HepG2 (cell line): Measurements from ENCODE around the gene FKBP10. TPM values are rescaled to one million over a fixed set of nuclear protein-coding genes. Genes with fewer than 3 reads are reported as not detected.

Experiments used
- CBFB ChIP-seq: sonication (generic); formaldehyde crosslinking; IDR thresholded peaks from 2 replicates; pipeline ENCODE4 v1.4.0; 2020; ENCODE audit warnings: missing genetic modification reagents
- CHCHD3 ChIP-seq: sonication (generic); formaldehyde crosslinking; IDR thresholded peaks from 2 replicates; pipeline ENCODE4 v1.8.0; 2022; ENCODE audit warnings: mild to moderate bottlenecking, missing genetic modification reagents, moderate library complexity
- CHD4 ChIP-seq: fragments of 200-600 bp; sonication (generic); IDR thresholded peaks from 2 replicates; pipeline ENCODE4 v1.7.0; 2017; ENCODE audit warnings: mild to moderate bottlenecking, low read length, borderline replicate concordance
- EZH2 ChIP-seq: conservative IDR thresholded peaks from 2 replicates; pipeline ENCODE4 v1.6.1; 2012; ENCODE audit warnings: mild to moderate bottlenecking, low read depth, low read length, moderate library complexity
- FOXC1 ChIP-seq: sonication (generic); formaldehyde crosslinking; IDR thresholded peaks from 2 replicates; pipeline ENCODE4 v1.8.0; 2022; ENCODE audit warnings: mild to moderate bottlenecking, missing genetic modification reagents, borderline replicate concordance
- KAT7 ChIP-seq: IDR thresholded peaks from 2 replicates; pipeline ENCODE4 v1.6.1; 2018; ENCODE audit warnings: borderline replicate concordance, missing compliant biosample characterization
- PCBP1 ChIP-seq: fragments of 200-400 bp; formaldehyde crosslinking; IDR thresholded peaks from 2 replicates; pipeline ENCODE4 v1.6.1; 2017; ENCODE audit warnings: mild to moderate bottlenecking, low read depth, low read length, borderline replicate concordance
- PTBP1 ChIP-seq: fragments of 200-400 bp; formaldehyde crosslinking; IDR thresholded peaks from 2 replicates; pipeline ENCODE4 v1.6.1; 2018; ENCODE audit warnings: low read length, low read depth; ENCODE audit not compliant: poor library complexity, severe bottlenecking
- REL ChIP-seq: sonication (generic); formaldehyde crosslinking; conservative IDR thresholded peaks from 2 replicates; pipeline ENCODE4 v1.8.0; 2022; ENCODE audit warnings: mild to moderate bottlenecking, missing genetic modification reagents, moderate library complexity
- RFX3 ChIP-seq: IDR thresholded peaks from 2 replicates; pipeline ENCODE4 v1.6.1; 2016; ENCODE audit warnings: missing biosample characterization, missing genetic modification reagents
- RXRA ChIP-seq: sonication (generic); formaldehyde crosslinking; IDR thresholded peaks from 2 replicates; pipeline ENCODE4 v1.5.1; 2020; ENCODE audit warnings: missing genetic modification reagents
- SNAPC2 ChIP-seq: sonication (generic); formaldehyde crosslinking; IDR thresholded peaks from 2 replicates; pipeline ENCODE4 v1.8.1; 2022; ENCODE audit warnings: mild to moderate bottlenecking, missing genetic modification reagents
- SNRNP70 ChIP-seq: fragments of 200-400 bp; formaldehyde crosslinking; IDR thresholded peaks from 2 replicates; pipeline ENCODE4 v1.6.1; 2017; ENCODE audit warnings: mild to moderate bottlenecking, low read depth, low read length, moderate library complexity
- SP2 ChIP-seq: sonication (generic); formaldehyde crosslinking; IDR thresholded peaks from 2 replicates; pipeline ENCODE4 v1.5.1; 2020; ENCODE audit warnings: mild to moderate bottlenecking, missing genetic modification reagents
- ZBTB7B ChIP-seq: sonication (generic); formaldehyde crosslinking; IDR thresholded peaks from 2 replicates; pipeline ENCODE4 v1.4.0; 2020; ENCODE audit warnings: missing genetic modification reagents
- ZFP37 ChIP-seq: sonication (generic); formaldehyde crosslinking; IDR thresholded peaks from 2 replicates; pipeline ENCODE4 v1.4.0; 2020; ENCODE audit warnings: missing genetic modification reagents, borderline replicate concordance
- ZKSCAN1 ChIP-seq: fragments of 150-350 bp; IDR thresholded peaks from 2 replicates; pipeline ENCODE4 v1.6.1; 2014; ENCODE audit warnings: low read length
- ZNF33B ChIP-seq: sonication (generic); formaldehyde crosslinking; IDR thresholded peaks from 2 replicates; pipeline ENCODE4 v1.5.1; 2020; ENCODE audit warnings: mild to moderate bottlenecking, missing genetic modification reagents
- ZNF768 ChIP-seq: sonication (generic); formaldehyde crosslinking; IDR thresholded peaks from 2 replicates; pipeline ENCODE4 v1.4.0; 2020; ENCODE audit warnings: missing genetic modification reagents
- ZNF775 ChIP-seq: sonication (generic); formaldehyde crosslinking; IDR thresholded peaks from 2 replicates; pipeline ENCODE4 v1.4.0; 2020; ENCODE audit warnings: missing genetic modification reagents, mild to moderate bottlenecking, moderate library complexity, borderline replicate concordance
- ZNF790 ChIP-seq: sonication (generic); formaldehyde crosslinking; IDR thresholded peaks from 2 replicates; pipeline ENCODE4 v1.8.0; 2022; ENCODE audit warnings: missing genetic modification reagents, mild to moderate bottlenecking, borderline replicate concordance
- ZNF878 ChIP-seq: sonication (generic); formaldehyde crosslinking; IDR thresholded peaks from 2 replicates; pipeline ENCODE4 v1.8.1; 2023; ENCODE audit warnings: mild to moderate bottlenecking, missing genetic modification reagents, moderate library complexity
- polyA plus RNA-seq, 8 experiments: library from polyadenylated mRNA; depleted of rRNA in 3 of 8; stranded (reverse) in 7 of 8; unstranded in 1 of 8; fragments of >200 nt; fragmentation: Illumina TruSeq in 4 of 8; extraction: Trizol in 4 of 8; gene quantifications; 2 replicates each; pipeline versions ENCODE4 v1.2.1 to v1.2.3, GENCODE V29; 2011 to 2016; ENCODE audit warnings: low read depth in 4 of 8, missing spikeins in 1 of 8, mixed read lengths in 1 of 8; ENCODE audit not compliant: insufficient read depth in 1 of 8
- total RNA-seq, 5 experiments: library from RNA; depleted of rRNA; stranded (reverse); fragments of >200 nt; fragmentation: Illumina TruSeq; extraction: Trizol; gene quantifications; 2 replicates each; pipeline ENCODE4 v1.2.3, GENCODE V29; 2016; ENCODE audit warnings: low read depth in 1 of 5
- TF ChIP-seq, protein P1 (sequence below): sonication (generic); formaldehyde crosslinking; IDR thresholded peaks from 2 replicates; pipeline ENCODE4 v1.4.0; 2020; ENCODE audit warnings: missing genetic modification reagents, low read depth, mild to moderate bottlenecking, borderline replicate concordance
- TF ChIP-seq, protein P2 (sequence below): sonication (generic); formaldehyde crosslinking; IDR thresholded peaks from 2 replicates; pipeline ENCODE4 v1.8.0; 2022; ENCODE audit warnings: mild to moderate bottlenecking, missing genetic modification reagents, borderline replicate concordance
- TF ChIP-seq, protein P3 (sequence below): sonication (generic); formaldehyde crosslinking; IDR thresholded peaks from 2 replicates; pipeline ENCODE4 v1.4.0; 2020; ENCODE audit warnings: missing genetic modification reagents, borderline replicate concordance
- TF ChIP-seq, protein P4 (sequence below): IDR thresholded peaks from 2 replicates; pipeline ENCODE4 v1.6.1; 2016; ENCODE audit warnings: control low read depth

The FKBP10 gene
- total and polyA plus RNA-seq, 2 of the 13 experiments (the other 11 are each of a cell fraction or from before 2014, with no cell fraction given) = 149 to 573 TPM

DNA sequence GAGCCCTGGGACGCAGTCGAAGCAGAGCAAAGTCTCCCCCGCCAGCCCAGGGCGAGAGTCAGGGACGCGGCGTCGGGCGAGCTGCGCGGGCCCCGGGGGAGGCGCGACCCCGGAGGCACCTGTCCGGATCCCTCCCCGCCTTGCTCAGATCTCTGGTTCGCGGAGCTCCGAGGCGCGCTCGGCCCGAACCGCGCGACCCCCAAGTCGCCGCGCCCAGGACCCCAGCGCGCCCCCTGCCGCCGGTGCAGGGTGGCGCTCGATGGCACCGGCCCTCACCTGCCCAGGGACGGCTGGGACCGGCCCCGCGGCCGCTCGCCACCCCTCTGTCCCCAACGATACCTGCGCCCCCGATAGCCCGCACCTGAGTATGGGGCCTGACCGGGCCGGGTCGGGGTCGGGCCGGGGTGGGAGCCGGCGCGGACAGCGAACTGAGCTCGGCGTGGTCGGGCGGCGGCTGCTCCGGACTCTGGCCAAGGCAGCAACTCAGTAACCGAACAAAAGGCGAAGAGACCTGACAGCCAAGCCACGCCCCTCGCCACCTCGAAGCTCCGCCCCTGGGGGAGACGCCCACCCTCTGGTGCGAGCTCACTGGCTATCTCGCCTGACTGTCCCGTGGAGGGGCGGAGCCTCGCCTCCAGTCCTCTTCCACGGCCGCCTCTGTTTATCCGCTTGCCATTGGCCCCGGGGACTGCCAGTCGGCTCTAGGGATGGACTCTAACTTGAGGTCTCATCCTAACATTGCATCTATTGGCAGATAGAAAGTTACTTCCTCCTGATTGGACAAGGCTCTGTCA lies 26.4 kb upstream of the FKBP10 start, which contains the start of gene JUP (continued):
- peak; percentile 89; the same call in 1 of the 2 replicates for TF ChIP-seq CHCHD3 (CRISPR knock-in tag)
- no peak for TF ChIP-seq ZNF33B (CRISPR knock-in tag)
- TF ChIP-seq, protein P1, sequence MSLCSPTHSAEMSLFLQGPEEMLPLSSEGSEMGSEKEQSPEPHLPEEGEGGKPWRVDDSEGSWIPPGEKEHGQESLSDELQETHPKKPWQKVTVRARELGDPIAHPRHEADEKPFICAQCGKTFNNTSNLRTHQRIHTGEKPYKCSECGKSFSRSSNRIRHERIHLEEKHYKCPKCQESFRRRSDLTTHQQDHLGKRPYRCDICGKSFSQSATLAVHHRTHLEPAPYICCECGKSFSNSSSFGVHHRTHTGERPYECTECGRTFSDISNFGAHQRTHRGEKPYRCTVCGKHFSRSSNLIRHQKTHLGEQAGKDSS (CRISPR knock-in tag) = peak; percentile 22; the same call in 1 of the 2 replicates
- TF ChIP-seq, protein P2, sequence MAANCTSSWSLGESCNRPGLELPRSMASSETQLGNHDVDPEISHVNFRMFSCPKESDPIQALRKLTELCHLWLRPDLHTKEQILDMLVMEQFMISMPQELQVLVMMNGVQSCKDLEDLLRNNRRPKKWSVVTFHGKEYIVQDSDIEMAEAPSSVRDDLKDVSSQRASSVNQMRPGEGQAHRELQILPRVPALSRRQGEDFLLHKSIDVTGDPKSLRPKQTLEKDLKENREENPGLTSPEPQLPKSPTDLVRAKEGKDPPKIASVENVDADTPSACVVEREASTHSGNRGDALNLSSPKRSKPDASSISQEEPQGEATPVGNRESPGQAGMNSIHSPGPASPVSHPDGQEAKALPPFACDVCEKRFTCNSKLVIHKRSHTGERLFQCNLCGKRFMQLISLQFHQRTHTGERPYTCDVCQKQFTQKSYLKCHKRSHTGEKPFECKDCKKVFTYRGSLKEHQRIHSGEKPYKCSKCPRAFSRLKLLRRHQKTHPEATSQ (CRISPR knock-in tag) = 0 out of 2 replicates have a peak, but pooled peaks have one; percentile 64
- TF ChIP-seq RFX3 = no peak
- peak; percentile 97 for TF ChIP-seq SP2 (CRISPR knock-in tag)
- peak; percentile 95 for TF ChIP-seq ZBTB7B (CRISPR knock-in tag)
- peak; percentile 93 for TF ChIP-seq KAT7 (CRISPR knock-in tag)
- TF ChIP-seq RXRA (CRISPR knock-in tag) = peak; percentile 19
- TF ChIP-seq ZNF775 (CRISPR knock-in tag) = no peak
- TF ChIP-seq CBFB (CRISPR knock-in tag) = no peak
- TF ChIP-seq, protein P3, sequence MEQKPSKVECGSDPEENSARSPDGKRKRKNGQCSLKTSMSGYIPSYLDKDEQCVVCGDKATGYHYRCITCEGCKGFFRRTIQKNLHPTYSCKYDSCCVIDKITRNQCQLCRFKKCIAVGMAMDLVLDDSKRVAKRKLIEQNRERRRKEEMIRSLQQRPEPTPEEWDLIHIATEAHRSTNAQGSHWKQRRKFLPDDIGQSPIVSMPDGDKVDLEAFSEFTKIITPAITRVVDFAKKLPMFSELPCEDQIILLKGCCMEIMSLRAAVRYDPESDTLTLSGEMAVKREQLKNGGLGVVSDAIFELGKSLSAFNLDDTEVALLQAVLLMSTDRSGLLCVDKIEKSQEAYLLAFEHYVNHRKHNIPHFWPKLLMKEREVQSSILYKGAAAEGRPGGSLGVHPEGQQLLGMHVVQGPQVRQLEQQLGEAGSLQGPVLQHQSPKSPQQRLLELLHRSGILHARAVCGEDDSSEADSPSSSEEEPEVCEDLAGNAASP (CRISPR knock-in tag) = no peak; the same call in 1 of the 2 replicates
- peak; percentile 89 for TF ChIP-seq SNAPC2 (CRISPR knock-in tag)
- no peak for TF ChIP-seq ZNF878
- TF ChIP-seq SNRNP70 = no peak
- TF ChIP-seq ZKSCAN1 = no peak
- TF ChIP-seq PCBP1 = no peak
- TF ChIP-seq EZH2 = no peak
- TF ChIP-seq REL (CRISPR knock-in tag) = 0 out of 2 replicates have a peak, but pooled peaks have one; percentile 1
- TF ChIP-seq PTBP1 = no peak
- TF ChIP-seq, protein P4, sequence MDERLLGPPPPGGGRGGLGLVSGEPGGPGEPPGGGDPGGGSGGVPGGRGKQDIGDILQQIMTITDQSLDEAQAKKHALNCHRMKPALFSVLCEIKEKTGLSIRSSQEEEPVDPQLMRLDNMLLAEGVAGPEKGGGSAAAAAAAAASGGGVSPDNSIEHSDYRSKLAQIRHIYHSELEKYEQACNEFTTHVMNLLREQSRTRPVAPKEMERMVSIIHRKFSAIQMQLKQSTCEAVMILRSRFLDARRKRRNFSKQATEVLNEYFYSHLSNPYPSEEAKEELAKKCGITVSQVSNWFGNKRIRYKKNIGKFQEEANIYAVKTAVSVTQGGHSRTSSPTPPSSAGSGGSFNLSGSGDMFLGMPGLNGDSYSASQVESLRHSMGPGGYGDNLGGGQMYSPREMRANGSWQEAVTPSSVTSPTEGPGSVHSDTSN (CRISPR knock-in tag) = peak; percentile 98
- peak; percentile 63; the same call in 1 of the 2 replicates for TF ChIP-seq ZNF768 (CRISPR knock-in tag)
- peak; percentile 53; the same call in 1 of the 2 replicates for TF ChIP-seq ZFP37 (CRISPR knock-in tag)
- peak; percentile 84; the same call in 1 of the 2 replicates for TF ChIP-seq ZNF790
- peak; percentile 57; the same call in 1 of the 2 replicates for TF ChIP-seq FOXC1 (CRISPR knock-in tag)
- TF ChIP-seq CHD4 = 0 out of 2 replicates have a peak, but pooled peaks have one; percentile 17
